WTC11 (cell line): ENCODE results near the gene SEMG2. TPM values are rescaled to one million over a fixed set of nuclear protein-coding genes. Genes with fewer than 3 reads are reported as not detected.

ENCODE experiments used
- ATAC-seq: fragments of 200-7000 bp; cut with Tn5 transposase; 2 replicates; pipeline ENCODE4 v1.10.0; 2021; ENCODE audit warnings: mild to moderate bottlenecking, moderate library complexity
- CTCF ChIA-PET: fragments of 300-600 bp; sonication (Branson Sonifier 250); formaldehyde crosslinking; loops from one replicate; lab custom pipeline; 2021; ENCODE audit warnings: antibody characterized with exemption; lab: Charles Lee
- POLR2A ChIA-PET: fragments of 350-600 bp; sonication (Branson Sonifier 250); formaldehyde crosslinking; loops from one replicate; lab custom pipeline; 2021; ENCODE audit warnings: antibody characterized with exemption; lab: Charles Lee
- DNase-seq: peaks from one replicate; pipeline ENCODE4 v3.0.0; 2021; ENCODE audit warnings: low spot score
- H3K27ac Mint-ChIP-seq: 2 replicates; pipeline ENCODE4 v1.8.0; 2021; ENCODE audit warnings: mixed read lengths
- H3K27me3 Mint-ChIP-seq: 2 replicates; pipeline ENCODE4 v1.8.0; 2021; ENCODE audit warnings: low read depth, mild to moderate bottlenecking, moderate library complexity, mixed read lengths
- H3K36me3 Mint-ChIP-seq: 2 replicates; pipeline ENCODE4 v1.8.0; 2021; ENCODE audit warnings: mixed read lengths
- H3K4me1 Mint-ChIP-seq: 2 replicates; pipeline ENCODE4 v1.8.0; 2022; ENCODE audit warnings: mixed read lengths
- H3K4me3 Mint-ChIP-seq: 2 replicates; pipeline ENCODE4 v1.8.0; 2021; ENCODE audit warnings: mild to moderate bottlenecking, moderate library complexity, mixed read lengths
- H3K9me3 Mint-ChIP-seq: 2 replicates; pipeline ENCODE4 v1.8.0; 2021; ENCODE audit warnings: mixed read lengths
- CTCF ChIP-seq: fragments of 200-600 bp; IDR thresholded peaks from 2 replicates; pipeline ENCODE4 v1.8.0; 2022; ENCODE audit warnings: antibody characterized with exemption
- E2F5 ChIP-seq: sonication (generic); formaldehyde crosslinking; IDR thresholded peaks from 2 replicates; pipeline ENCODE4 v1.8.1; 2022; ENCODE audit warnings: mild to moderate bottlenecking, moderate library complexity, missing genetic modification reagents
- FOXP4 ChIP-seq: sonication (generic); formaldehyde crosslinking; IDR thresholded peaks from 2 replicates; pipeline ENCODE4 v1.8.0; 2022; ENCODE audit warnings: mild to moderate bottlenecking, missing genetic modification reagents
- JUN ChIP-seq: sonication (generic); formaldehyde crosslinking; IDR thresholded peaks from 2 replicates; pipeline ENCODE4 v1.8.0; 2023; ENCODE audit warnings: mild to moderate bottlenecking, missing genetic modification reagents
- NR1H2 ChIP-seq: sonication (generic); formaldehyde crosslinking; IDR thresholded peaks from 2 replicates; pipeline ENCODE4 v1.9.0; 2021; ENCODE audit warnings: mild to moderate bottlenecking, moderate library complexity, missing genetic modification reagents
- ZNF532 ChIP-seq: fragments of 250-450 bp; sonication (Bioruptor Pico); IDR thresholded peaks from 2 replicates; pipeline ENCODE4 v1.9.0; 2021; ENCODE audit warnings: mild to moderate bottlenecking, borderline replicate concordance
- total RNA-seq: library from RNA; stranded (reverse); gene quantifications from 3 replicates; pipeline ENCODE4 v1.2.3, GENCODE V29; 2021

The SEMG2 gene
- total RNA-seq, 1 experiment from 2014 or later, result not detected

- H3K27me3 Mint-ChIP-seq, result peaks cover 14% of the 10 kb centered on the region
Measured at GRCh38 chr20:45235995-45236394, 14.8 kb downstream of the SEMG2 start.

More at GRCh38 chr20:45235995-45236394, 14.8 kb downstream of the SEMG2 start:
- Mint-ChIP-seq H3K27ac (no peak overlapping the region), H3K36me3 (no peaks in the 10 kb centered on the region), H3K9me3 (no peaks in the 10 kb centered on the region), H3K4me3 (no peak overlapping the region), H3K4me1 (no peaks in the 10 kb centered on the region)
- POLR2A ChIA-PET, result no interaction called here
- ATAC-seq (peak; percentile 97), DNase-seq (peak; percentile 75)
- TF ChIP-seq ZNF532 (CRISPR knock-in tag), result no peak
- no peak for TF ChIP-seq FOXP4 (CRISPR knock-in tag)
- no peak for TF ChIP-seq NR1H2 (CRISPR knock-in tag)
- TF ChIP-seq E2F5 (CRISPR knock-in tag), result no peak
- TF ChIP-seq JUN (CRISPR knock-in tag), result no peak
- peak; percentile 90 for TF ChIP-seq CTCF
- CTCF ChIA-PET, result interaction anchor here (1.7 to 3.4 kb wide), 3 partner anchors 55 to 97 kb away, joined by 5 to 22 read pairs (median 8); no protein-coding TSS in a partner anchor
